Measurements from ENCODE around the gene ELF1. TPM values are rescaled to one million over a fixed set of nuclear protein-coding genes. Genes with fewer than 3 reads are reported as not detected.
"Not testable (repeated sequence)": the region's sequence is repeated elsewhere in the genome, so short reads cannot be mapped to it uniquely, and the experiment has no call there.

Gene ELF1
- total RNA-seq, 1 donor from 2014 or later = 121 TPM

DNA sequence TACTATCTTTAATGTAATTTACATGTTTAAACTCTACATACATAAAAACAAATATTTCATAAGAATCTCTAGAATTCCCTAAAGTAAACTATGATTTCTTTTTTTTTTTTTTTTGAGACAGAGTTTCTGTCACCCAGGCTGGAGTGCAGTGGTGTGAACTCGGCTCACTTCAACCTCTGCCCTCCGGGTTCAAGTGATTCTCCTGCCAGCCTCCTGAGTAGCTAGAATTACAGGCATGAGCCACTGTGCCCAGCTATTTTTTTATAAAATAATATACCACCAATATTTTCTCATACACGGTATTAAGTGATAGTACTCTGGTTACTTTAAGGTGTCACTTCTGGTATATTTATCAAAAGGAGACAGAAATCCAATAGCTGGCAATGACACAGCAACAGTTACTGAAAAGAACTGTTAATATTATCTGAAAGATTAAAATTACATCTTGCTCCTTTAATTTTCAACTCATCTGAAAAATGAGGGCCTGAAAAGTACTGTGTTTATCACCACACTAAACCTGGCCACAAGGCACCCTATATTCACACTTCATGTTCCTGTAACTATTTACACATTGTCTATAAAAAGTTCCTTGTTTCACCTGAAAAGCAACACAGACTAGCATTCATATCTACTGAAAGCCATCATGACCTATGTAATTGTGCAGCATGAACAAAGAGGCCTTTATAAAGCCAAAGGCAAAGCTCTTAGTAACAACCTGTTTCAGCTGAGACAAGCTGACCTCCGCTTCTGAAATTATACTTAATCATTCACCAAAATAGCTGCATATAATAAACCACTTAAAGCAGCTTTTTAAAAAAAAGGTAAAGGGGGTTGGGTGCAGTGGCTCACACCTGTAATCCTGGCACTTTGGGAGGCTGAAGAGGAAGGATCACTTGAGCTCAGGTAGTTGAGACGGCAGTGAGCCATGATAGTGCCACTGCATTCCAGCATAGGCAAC is 123.6 kb downstream of the ELF1 start:
- no peak for DNase-seq (ENCODE audit: low spot score)

DNA sequence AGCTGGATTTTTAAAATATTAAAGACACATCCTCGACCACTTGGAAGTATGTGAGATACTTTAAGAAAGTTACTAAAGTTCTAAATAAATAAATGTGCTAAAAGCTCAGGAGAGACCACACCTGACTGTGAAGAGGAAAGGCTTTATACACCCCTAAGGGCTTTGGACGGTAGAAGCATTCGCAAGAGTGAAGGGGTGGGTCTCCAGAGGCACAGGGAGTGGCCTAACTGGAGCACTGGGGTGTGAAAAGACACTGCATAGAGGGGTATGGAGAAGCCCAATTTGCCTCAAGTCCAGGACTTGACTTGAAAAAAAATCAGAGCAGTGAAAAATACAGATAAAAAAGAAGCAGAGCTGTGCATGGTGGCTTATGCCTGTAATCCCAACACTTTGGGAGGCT is 125.5 kb downstream of the ELF1 start:
- not testable (repeated sequence) for DNase-seq (ENCODE audit: low spot score)

DNA sequence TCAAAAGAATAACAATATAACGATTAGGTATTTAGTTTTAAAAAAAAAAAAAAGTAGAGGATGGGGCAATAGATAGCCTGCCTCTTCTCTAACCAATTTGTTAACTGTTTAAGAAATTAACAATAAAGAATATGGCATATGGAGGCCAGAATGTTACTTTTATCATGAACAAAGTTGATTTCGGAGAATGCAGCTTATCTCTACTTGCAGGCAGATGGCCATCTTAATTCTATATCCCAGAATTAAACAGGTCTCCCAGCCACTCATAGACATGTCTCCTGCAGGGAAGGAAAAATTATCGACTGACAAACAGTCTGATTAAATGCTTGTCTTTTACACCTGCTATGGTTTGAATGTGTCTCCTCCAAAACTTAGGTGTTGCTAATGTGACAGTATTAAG is 133.1 kb downstream of the ELF1 start:
- no peak for DNase-seq (ENCODE audit: low spot score)

DNA sequence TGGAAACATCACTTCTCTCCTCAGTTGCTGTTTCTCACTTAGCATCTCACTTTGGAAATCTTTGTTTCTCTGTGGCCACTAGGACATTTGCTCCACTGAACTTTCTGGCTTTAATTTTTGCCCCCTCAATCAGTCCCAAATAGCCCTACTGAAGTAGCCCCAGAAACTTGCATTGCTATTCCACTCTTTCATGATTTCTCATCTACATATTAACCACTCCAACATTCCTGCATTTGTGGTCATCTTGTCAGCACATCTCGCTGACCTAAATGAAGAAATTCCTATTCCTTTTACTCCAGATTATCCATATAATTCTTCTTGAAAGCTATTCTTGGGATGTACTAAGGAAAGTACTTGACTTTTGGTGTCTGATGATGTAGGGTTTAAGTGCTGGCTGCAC is 134.9 kb downstream of the ELF1 start:
- not testable (repeated sequence) for DNase-seq (ENCODE audit: low spot score)

Other genes starting within 250 kb of the ELF1 start
- gene MRPS31, start 248.1 kb downstream of the ELF1 start, total RNA-seq = 18.1 TPM
- 11.8 TPM for gene SLC25A15, start 229.7 kb downstream of the ELF1 start, total RNA-seq
- 9.5 TPM for gene WBP4, start 42.2 kb upstream of the ELF1 start, total RNA-seq
- 6.8 TPM for gene KBTBD6, start 113.5 kb upstream of the ELF1 start, total RNA-seq
- gene KBTBD7, start 175.3 kb upstream of the ELF1 start, total RNA-seq = 11.3 TPM
- gene MTRF1, start 244.3 kb upstream of the ELF1 start, total RNA-seq = 22.3 TPM

All from mucosa of gallbladder (tissue), 1 donor.